ENCODE data around the gene FHOD3. TPM values are rescaled to one million over a fixed set of nuclear protein-coding genes. Genes with fewer than 3 reads are reported as not detected.

Gene FHOD3
- total and polyA plus RNA-seq, 4 donors = 0.57 to 1.3 (median 1.2) TPM; not detected in 1

- no peak for TF ChIP-seq ZBTB33 (IDR thresholded peaks at IDR 0.05)
Measured at GRCh38 chr18:36704156-36704555, 406.6 kb downstream of the FHOD3 start (continued).

GRCh38 chr18:36706134-36706881 lies 408.8 kb downstream of the FHOD3 start:
- no peak overlapping the region for H3K27ac ChIP-seq (ENCODE audit: low read depth in 1 of 2, low read length in 2 of 2)
- H3K9ac ChIP-seq (ENCODE audit: low read depth in 1 of 2, low read length in 2 of 2) = no peak overlapping the region
- peaks cover 0 to 8% (median 0%) of the 10 kb centered on the region in 4 donors for H3K27me3 ChIP-seq (ENCODE audit: control insufficient read depth in 4 of 4, insufficient read depth in 4 of 4, low read length in 3 of 4)
- H3K4me3 ChIP-seq (ENCODE audit: low read depth in 1 of 3, low read length in 3 of 3) = no peak overlapping the region
- H3K9me3 ChIP-seq (ENCODE audit: control insufficient read depth in 4 of 4, low read length in 3 of 4) = no peaks in the 10 kb centered on the region
- no peak for TF ChIP-seq EGR1 (IDR thresholded peaks at IDR 0.05; ENCODE audit: low read depth in 2 of 2)
- TF ChIP-seq ATF3 (IDR thresholded peaks at IDR 0.05) = no peak
- TF ChIP-seq SP1 (IDR thresholded peaks at IDR 0.05) = no peak
- no peak for TF ChIP-seq TAF1 (conservative IDR thresholded peaks at IDR 0.05)
- TF ChIP-seq CTCF (IDR thresholded peaks at IDR 0.05; ENCODE audit: low read depth, low read length, missing input control) = no peak
- TF ChIP-seq GABPA (IDR thresholded peaks at IDR 0.05 in 1 of 2, conservative IDR thresholded peaks at IDR 0.05 in 1 of 2) = no peak
- TF ChIP-seq REST (IDR thresholded peaks at IDR 0.05) = no peak
- TF ChIP-seq JUND (IDR thresholded peaks at IDR 0.05) = no peak
- no peak for TF ChIP-seq HNF4G (IDR thresholded peaks at IDR 0.05)
- TF ChIP-seq RAD21 (IDR thresholded peaks at IDR 0.05) = no peak
- TF ChIP-seq HNF4A (conservative IDR thresholded peaks at IDR 0.05) = no peak
- TF ChIP-seq FOXA1 (IDR thresholded peaks at IDR 0.05) = no peak
- no peak for TF ChIP-seq YY1 (IDR thresholded peaks at IDR 0.05)
- no peak for TF ChIP-seq NR2F2 (IDR thresholded peaks at IDR 0.05)
- WGBS = 81% methylated on average over 8 of the region's 8 CpGs
- peaks cover 0 to 1% (median 0%) of the 10 kb centered on the region in 4 donors for H3K4me1 ChIP-seq (ENCODE audit: control insufficient read depth in 4 of 4, insufficient read depth in 4 of 4, low read length in 3 of 4)
- no peaks in the 10 kb centered on the region for H3K36me3 ChIP-seq (ENCODE audit: control insufficient read depth in 4 of 4, insufficient read depth in 3 of 4, low read depth in 1 of 4, low read length in 3 of 4)
- DNase-seq (ENCODE audit: low spot score) = no peak
